ENCODE data around the gene SYMPK. TPM values are rescaled to one million over a fixed set of nuclear protein-coding genes. Genes with fewer than 3 reads are reported as not detected.
A peak's percentile ranks its signal among the peaks of the same experiment; 100 is the strongest.

The SYMPK gene
- polyA plus RNA-seq, 1 of the 3 experiments (the other 2 are of a cell fraction), result 92.7 TPM

GRCh38 chr19:45879055-45879454 is 16.1 kb upstream of the SYMPK start:
- H2AFZ ChIP-seq (ENCODE audit: low read depth), result no peak overlapping the region
- CTCF ChIA-PET, result interaction anchor here (8.7 to 9.9 kb wide), 2 partner anchors 11 to 62 kb away, joined by 121 to 130 read pairs; partner anchors contain the start of genes FOXA3, RSPH6A and SYMPK
- no peak overlapping the region for H3K9ac ChIP-seq
- peaks cover 3 to 23% of the 10 kb centered on the region in 2 experiments; a peak in 2 of 4 replicates for H3K4me1 ChIP-seq (ENCODE audit: control insufficient read depth in 1 of 2, insufficient read depth in 2 of 2, low read depth in 1 of 2, low read length in 1 of 2)
- H3F3A ChIP-seq (replicated peaks; ENCODE audit: insufficient read depth), result peaks cover 3% of the 10 kb centered on the region
- TF ChIP-seq GABPA (IDR thresholded peaks at IDR 0.05; ENCODE audit: low read depth) (no peak), RFX5 (IDR thresholded peaks at IDR 0.05; ENCODE audit: low read length) (no peak), ELF1 (IDR thresholded peaks at IDR 0.05) (no peak), MXI1 (IDR thresholded peaks at IDR 0.05; ENCODE audit: low read depth, low read length) (no peak), EP300 (IDR thresholded peaks at IDR 0.05; ENCODE audit: borderline replicate concordance in 1 of 2, low read depth in 1 of 2, low read length in 1 of 2) (no peak), TEAD4 (IDR thresholded peaks at IDR 0.05; ENCODE audit: borderline replicate concordance, insufficient read depth) (no peak), MEF2A (IDR thresholded peaks at IDR 0.05; ENCODE audit: borderline replicate concordance, low read depth) (no peak), TAF1 (IDR thresholded peaks at IDR 0.05; ENCODE audit: borderline replicate concordance, low read depth, low read length) (no peak), FOSL2 (IDR thresholded peaks at IDR 0.05; ENCODE audit: borderline replicate concordance, low read depth) (no peak), NRF1 (IDR thresholded peaks at IDR 0.05; ENCODE audit: low read depth, low read length) (no peak), RAD21 (IDR thresholded peaks at IDR 0.05; ENCODE audit: low read length) (no peak), CHD2 (IDR thresholded peaks at IDR 0.05; ENCODE audit: low read length, partially characterized antibody) (no peak)
- TF ChIP-seq, protein P1, sequence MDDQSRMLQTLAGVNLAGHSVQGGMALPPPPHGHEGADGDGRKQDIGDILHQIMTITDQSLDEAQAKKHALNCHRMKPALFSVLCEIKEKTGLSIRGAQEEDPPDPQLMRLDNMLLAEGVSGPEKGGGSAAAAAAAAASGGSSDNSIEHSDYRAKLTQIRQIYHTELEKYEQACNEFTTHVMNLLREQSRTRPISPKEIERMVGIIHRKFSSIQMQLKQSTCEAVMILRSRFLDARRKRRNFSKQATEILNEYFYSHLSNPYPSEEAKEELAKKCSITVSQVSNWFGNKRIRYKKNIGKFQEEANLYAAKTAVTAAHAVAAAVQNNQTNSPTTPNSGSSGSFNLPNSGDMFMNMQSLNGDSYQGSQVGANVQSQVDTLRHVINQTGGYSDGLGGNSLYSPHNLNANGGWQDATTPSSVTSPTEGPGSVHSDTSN (IDR thresholded peaks at IDR 0.05), result no peak
- H4K20me1 ChIP-seq (ENCODE audit: insufficient read depth), result peaks cover 21% of the 10 kb centered on the region
- H3K79me2 ChIP-seq (ENCODE audit: insufficient read depth), result peaks cover 12% of the 10 kb centered on the region
- H3K4me3 ChIP-seq (ENCODE audit: low read depth in 2 of 2, low read length in 1 of 2), result no peak overlapping the region
- WGBS (ENCODE audit: low lambda C conversion rate), result 93% methylated on average over 8 of the region's 8 CpGs
- H3K9me3 ChIP-seq, result no peaks in the 10 kb centered on the region
- H3K27ac ChIP-seq (ENCODE audit: low read depth in 2 of 2, low read length in 1 of 2), result no peak overlapping the region
- no peaks in the 10 kb centered on the region for H3K9me2 ChIP-seq
- no peaks in the 10 kb centered on the region for H3K27me3 ChIP-seq (ENCODE audit: insufficient read depth)
- DNase-seq, result peak; percentile 38
- H3K4me2 ChIP-seq, result no peak overlapping the region
- POLR2A ChIA-PET, result no interaction called here
- peaks cover 3 to 18% of the 10 kb centered on the region in 2 experiments for H3K36me3 ChIP-seq (replicated peaks in 1 of 2; ENCODE audit: control insufficient read depth in 1 of 2, insufficient read depth in 2 of 2, low read length in 1 of 2)

DNA sequence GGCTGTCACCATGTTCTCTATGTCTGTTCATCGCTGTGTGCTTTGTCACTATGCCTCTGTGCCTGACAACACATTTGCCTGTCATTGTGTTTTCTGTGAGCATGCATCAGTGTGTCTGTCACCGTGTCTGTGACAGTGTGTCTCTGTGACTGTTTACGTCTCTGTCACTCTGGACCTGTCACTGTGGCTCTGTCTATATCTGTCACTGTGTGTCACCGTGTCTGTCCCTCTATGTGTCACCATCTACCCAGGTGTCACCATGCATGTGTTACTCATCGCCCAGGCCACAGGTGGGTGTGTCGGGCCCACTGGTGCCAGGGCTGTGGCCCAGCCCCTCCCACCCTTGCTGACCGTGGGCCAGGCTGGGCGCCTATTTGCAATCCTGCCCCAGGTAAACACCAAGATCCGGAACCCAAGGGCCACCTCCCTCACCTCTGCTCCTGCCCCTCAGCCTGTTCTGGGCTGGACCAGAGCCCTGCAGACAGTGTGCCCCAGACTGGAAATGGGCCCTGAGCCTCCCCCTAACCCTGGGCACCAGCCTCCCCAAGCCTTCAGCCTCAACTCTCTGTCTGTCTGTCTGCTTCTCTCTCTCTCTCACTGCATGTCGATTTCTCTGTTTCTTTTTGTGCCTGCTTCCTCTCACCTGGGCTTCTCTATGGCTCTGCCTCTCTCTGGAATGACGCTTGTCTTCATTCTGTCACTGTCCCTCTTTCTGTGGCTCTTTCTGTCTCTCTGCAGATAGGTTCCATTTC is 15.3 kb upstream of the SYMPK start:
- ChIA-PET POLR2A (no interaction called here), CTCF (interaction anchor here (8.7 to 9.9 kb wide), 2 partner anchors 10 to 62 kb away, joined by 121 to 130 read pairs; partner anchors contain the start of genes FOXA3, RSPH6A and SYMPK)
- Histone ChIP-seq H3K4me1 (ENCODE audit: control insufficient read depth in 1 of 2, insufficient read depth in 2 of 2, low read depth in 1 of 2, low read length in 1 of 2) (peaks cover 3 to 16% of the 10 kb centered on the region in 2 experiments; a peak in 1 of 4 replicates), H4K20me1 (ENCODE audit: insufficient read depth) (peaks cover 15% of the 10 kb centered on the region), H3K9me3 (no peaks in the 10 kb centered on the region), H3K27ac (ENCODE audit: low read depth in 2 of 2, low read length in 1 of 2) (no peak overlapping the region), H3K4me3 (ENCODE audit: low read depth in 2 of 2, low read length in 1 of 2) (no peak overlapping the region), H3K9ac (no peak overlapping the region), H3K79me2 (ENCODE audit: insufficient read depth) (peaks cover 6% of the 10 kb centered on the region; the same call in 1 of the 2 replicates), H3K9me2 (no peaks in the 10 kb centered on the region), H3F3A (replicated peaks; ENCODE audit: insufficient read depth) (peaks cover 3% of the 10 kb centered on the region), H3K36me3 (replicated peaks in 1 of 2; ENCODE audit: control insufficient read depth in 1 of 2, insufficient read depth in 2 of 2, low read length in 1 of 2) (peaks cover 0 to 14% of the 10 kb centered on the region in 2 experiments), H3K4me2 (no peak overlapping the region), H3K27me3 (ENCODE audit: insufficient read depth) (no peaks in the 10 kb centered on the region), H2AFZ (ENCODE audit: low read depth) (no peak overlapping the region)
- no peak for TF ChIP-seq JUND (IDR thresholded peaks at IDR 0.05)
- no peak for TF ChIP-seq TEAD4 (IDR thresholded peaks at IDR 0.05; ENCODE audit: borderline replicate concordance, insufficient read depth)
- no peak for TF ChIP-seq FOXM1 (IDR thresholded peaks at IDR 0.05; ENCODE audit: low read depth)
- TF ChIP-seq FOSL2 (IDR thresholded peaks at IDR 0.05; ENCODE audit: borderline replicate concordance, low read depth), result no peak
- TF ChIP-seq SIN3A (IDR thresholded peaks at IDR 0.05; ENCODE audit: borderline replicate concordance, low read depth, low read length), result no peak
- TF ChIP-seq MEF2A (IDR thresholded peaks at IDR 0.05; ENCODE audit: borderline replicate concordance, low read depth), result no peak
- TF ChIP-seq RCOR1 (IDR thresholded peaks at IDR 0.05; ENCODE audit: low read length), result no peak
- TF ChIP-seq NFIC (IDR thresholded peaks at IDR 0.05; ENCODE audit: borderline replicate concordance), result no peak
- TF ChIP-seq SMC3 (IDR thresholded peaks at IDR 0.05; ENCODE audit: low read depth, low read length), result no peak
- TF ChIP-seq ELF1 (IDR thresholded peaks at IDR 0.05), result no peak
- TF ChIP-seq ZBTB33 (IDR thresholded peaks at IDR 0.05; ENCODE audit: borderline replicate concordance, low read depth), result no peak
- TF ChIP-seq MXI1 (IDR thresholded peaks at IDR 0.05; ENCODE audit: low read depth, low read length), result no peak
- TF ChIP-seq, protein P2, sequence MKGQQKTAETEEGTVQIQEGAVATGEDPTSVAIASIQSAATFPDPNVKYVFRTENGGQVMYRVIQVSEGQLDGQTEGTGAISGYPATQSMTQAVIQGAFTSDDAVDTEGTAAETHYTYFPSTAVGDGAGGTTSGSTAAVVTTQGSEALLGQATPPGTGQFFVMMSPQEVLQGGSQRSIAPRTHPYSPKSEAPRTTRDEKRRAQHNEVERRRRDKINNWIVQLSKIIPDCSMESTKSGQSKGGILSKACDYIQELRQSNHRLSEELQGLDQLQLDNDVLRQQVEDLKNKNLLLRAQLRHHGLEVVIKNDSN (IDR thresholded peaks at IDR 0.05; ENCODE audit: borderline replicate concordance, low read depth), result no peak
- no peak for TF ChIP-seq EP300 (IDR thresholded peaks at IDR 0.05; ENCODE audit: borderline replicate concordance in 1 of 2, low read depth in 1 of 2, low read length in 1 of 2)
- DNase-seq, result no peak
- WGBS (ENCODE audit: low lambda C conversion rate), result 73% methylated on average over 10 of the region's 11 CpGs

Data from SK-N-SH (cell line).